Tibial artery (tissue), 4 donors: Measurements from ENCODE around the gene TBC1D24.

Experiments
- DNase-seq, 2 donors: peaks; one replicate each; pipeline ENCODE4 v3.0.0-alpha.2; 2019
- H3K27ac ChIP-seq, 2 donors: fragments of 200-600 bp; sonication (generic) in 1 of 2; 1 replicate in 1 of 2; 2 replicates in 1 of 2; pipeline ENCODE4 v1.5.1; 2018 to 2019; ENCODE audit warnings: mild to moderate bottlenecking in 1 of 2
- H3K27me3 ChIP-seq, 2 donors: fragments of 200-600 bp; sonication (generic) in 1 of 2; one replicate each; pipeline versions ENCODE4 v1.5.1 to v1.6.0; 2016 to 2019
- H3K36me3 ChIP-seq, 3 donors: fragments of 200-600 bp; sonication (generic) in 2 of 3; one replicate each; pipeline ENCODE4 v1.5.1; 2016 to 2019; ENCODE audit warnings: mild to moderate bottlenecking in 2 of 3
- H3K4me1 ChIP-seq, 4 donors: fragments of 200-600 bp; sonication (generic) in 2 of 4; 1 replicate in 3 of 4; 2 replicates in 1 of 4; pipeline ENCODE4 v1.5.1; 2016 to 2019
- H3K4me3 ChIP-seq, 2 donors: fragments of 200-600 bp; sonication (generic) in 1 of 2; 1 replicate in 1 of 2; 2 replicates in 1 of 2; pipeline ENCODE4 v1.5.1; 2018 to 2019; ENCODE audit warnings: mild to moderate bottlenecking in 2 of 2
- H3K9me3 ChIP-seq, 3 donors: fragments of 200-600 bp; sonication (generic) in 1 of 3; one replicate each; pipeline ENCODE4 v1.5.1; 2016 to 2019
- intact Hi-C: fragments of 100-400 bp; cut with DNase I; formaldehyde crosslinking; loops from one replicate; pipeline ENCODE4 v1.15.0; 2023; ENCODE audit warnings: low total_unique reads
- TF ChIP-seq, protein P1 (sequence below), 2 experiments: fragments of 200-600 bp in 1 of 2; fragments of 450-650 bp in 1 of 2; IDR thresholded peaks; one replicate each; pipeline ENCODE4 v1.5.1; 2017 to 2019; ENCODE audit warnings: antibody characterized with exemption in 2 of 2, mild to moderate bottlenecking in 1 of 2, moderate library complexity in 1 of 2

Gene TBC1D24

DNA sequence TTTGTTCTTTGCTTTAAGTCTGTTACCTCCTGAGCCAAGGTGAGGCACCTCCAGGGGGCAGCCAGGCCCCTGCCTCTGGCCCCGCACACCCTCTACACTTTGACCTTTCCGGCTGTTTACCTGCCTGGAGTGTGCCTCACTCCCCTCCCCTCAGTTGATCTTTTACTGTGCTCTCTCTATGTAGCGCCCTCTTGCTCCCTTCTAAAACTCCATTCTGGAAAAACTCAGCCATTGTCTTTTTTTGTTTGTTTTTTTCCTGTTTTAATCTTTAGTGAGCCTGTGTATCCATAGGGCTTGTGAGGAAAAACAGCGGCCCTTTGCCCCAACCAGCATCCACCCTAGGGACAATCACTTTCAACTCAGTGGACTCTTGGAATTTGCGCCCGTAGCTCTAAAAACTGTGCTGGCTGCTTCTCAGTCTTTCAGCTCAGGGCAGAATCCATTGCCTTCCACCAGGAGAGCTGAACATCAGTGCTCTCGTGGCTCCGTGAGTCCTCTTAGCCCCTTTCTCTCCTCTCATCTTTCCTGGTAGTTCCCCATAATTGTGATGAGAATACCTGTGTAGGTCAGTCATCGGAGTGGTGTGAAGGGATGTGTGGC, 49.5 kb downstream of the TBC1D24 start:
- Histone ChIP-seq H3K27ac (no peak overlapping the region), H3K36me3 (peaks cover 6 to 69% (median 45%) of the 10 kb centered on the region in 3 donors), H3K4me3 (no peak overlapping the region), H3K27me3 (no peaks in the 10 kb centered on the region), H3K4me1 (peaks cover 2 to 16% (median 13%) of the 10 kb centered on the region in 4 donors), H3K9me3 (no peaks in the 10 kb centered on the region)
- TF ChIP-seq, protein P1, sequence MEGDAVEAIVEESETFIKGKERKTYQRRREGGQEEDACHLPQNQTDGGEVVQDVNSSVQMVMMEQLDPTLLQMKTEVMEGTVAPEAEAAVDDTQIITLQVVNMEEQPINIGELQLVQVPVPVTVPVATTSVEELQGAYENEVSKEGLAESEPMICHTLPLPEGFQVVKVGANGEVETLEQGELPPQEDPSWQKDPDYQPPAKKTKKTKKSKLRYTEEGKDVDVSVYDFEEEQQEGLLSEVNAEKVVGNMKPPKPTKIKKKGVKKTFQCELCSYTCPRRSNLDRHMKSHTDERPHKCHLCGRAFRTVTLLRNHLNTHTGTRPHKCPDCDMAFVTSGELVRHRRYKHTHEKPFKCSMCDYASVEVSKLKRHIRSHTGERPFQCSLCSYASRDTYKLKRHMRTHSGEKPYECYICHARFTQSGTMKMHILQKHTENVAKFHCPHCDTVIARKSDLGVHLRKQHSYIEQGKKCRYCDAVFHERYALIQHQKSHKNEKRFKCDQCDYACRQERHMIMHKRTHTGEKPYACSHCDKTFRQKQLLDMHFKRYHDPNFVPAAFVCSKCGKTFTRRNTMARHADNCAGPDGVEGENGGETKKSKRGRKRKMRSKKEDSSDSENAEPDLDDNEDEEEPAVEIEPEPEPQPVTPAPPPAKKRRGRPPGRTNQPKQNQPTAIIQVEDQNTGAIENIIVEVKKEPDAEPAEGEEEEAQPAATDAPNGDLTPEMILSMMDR (IDR thresholded peaks at IDR 0.05) = no peak
- intact Hi-C loops = no loop called here
- no peak for DNase-seq

DNA sequence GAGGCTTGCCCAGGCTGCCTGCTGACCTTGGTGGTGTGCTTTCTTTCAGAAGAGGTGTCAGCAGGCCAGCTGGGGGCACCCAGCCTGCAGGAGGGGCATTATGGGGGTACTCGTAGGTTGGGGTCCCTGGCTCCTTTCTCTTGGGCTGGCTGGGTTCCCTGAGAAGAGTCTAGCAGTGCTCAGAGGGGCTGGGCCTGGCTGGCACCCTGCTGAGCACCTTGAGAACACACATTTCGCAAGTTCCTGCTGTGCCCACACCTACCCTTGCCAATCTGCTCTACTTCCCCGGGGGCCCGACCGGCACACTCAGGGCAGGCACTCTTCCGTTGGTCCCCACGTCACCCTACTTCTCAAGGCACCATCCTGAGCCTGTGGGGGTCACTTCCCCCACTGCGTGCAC, 51.2 kb downstream of the TBC1D24 start:
- no peak overlapping the region for H3K27ac ChIP-seq
- intact Hi-C loops = no loop called here
- TF ChIP-seq, protein P1 (IDR thresholded peaks at IDR 0.05) = no peak
- H3K9me3 ChIP-seq = no peaks in the 10 kb centered on the region
- H3K4me3 ChIP-seq = no peak overlapping the region
- no peaks in the 10 kb centered on the region for H3K27me3 ChIP-seq
- peaks cover 0 to 7% (median 5%) of the 10 kb centered on the region in 4 donors for H3K4me1 ChIP-seq
- peaks cover 6 to 74% (median 45%) of the 10 kb centered on the region in 3 donors for H3K36me3 ChIP-seq
- DNase-seq = no peak

DNA sequence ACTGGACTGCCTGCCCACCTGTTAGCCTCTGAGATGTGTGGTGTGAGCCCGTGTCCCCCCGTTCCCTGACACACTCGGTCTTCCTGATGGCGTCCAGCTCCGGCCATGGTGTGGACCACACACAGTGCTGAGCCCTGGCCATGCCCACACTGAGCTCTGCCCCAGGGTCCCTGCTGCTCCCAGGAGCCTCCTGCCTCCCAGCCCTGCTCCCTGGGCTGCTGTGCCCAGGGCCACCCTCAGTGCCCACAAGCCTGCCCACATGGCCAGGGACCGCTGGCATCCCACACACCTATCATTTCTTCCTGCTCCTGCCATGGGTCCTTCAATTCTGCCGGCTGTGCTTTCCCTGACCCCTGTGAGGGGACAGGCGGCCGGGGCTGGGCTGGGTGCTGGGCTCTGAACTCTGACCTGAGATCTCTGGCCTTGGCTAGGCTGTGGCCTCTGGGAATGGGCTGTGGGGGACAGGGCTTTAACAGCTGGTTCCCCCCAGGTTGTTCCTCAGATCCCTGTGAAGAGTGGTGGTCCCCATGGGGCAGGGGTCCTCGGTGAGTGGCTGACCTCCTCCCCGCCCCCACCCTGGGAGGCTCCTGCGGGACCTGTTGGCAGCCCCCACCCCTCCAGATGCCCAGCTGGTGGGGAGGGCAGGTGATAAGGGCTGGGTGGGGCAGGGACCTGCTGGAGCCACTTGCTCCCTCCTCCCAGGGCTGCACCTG, 52.3 kb downstream of the TBC1D24 start:
- H3K4me1 ChIP-seq = peaks cover 0 to 8% (median 7%) of the 10 kb centered on the region in 4 donors
- no peak overlapping the region for H3K4me3 ChIP-seq
- DNase-seq = no peak
- TF ChIP-seq, protein P1 (IDR thresholded peaks at IDR 0.05) = no peak
- no peaks in the 10 kb centered on the region for H3K27me3 ChIP-seq
- H3K36me3 ChIP-seq = peaks cover 6 to 74% (median 41%) of the 10 kb centered on the region in 3 donors
- intact Hi-C loops = no loop called here
- H3K9me3 ChIP-seq = no peaks in the 10 kb centered on the region
- no peak overlapping the region for H3K27ac ChIP-seq

DNA sequence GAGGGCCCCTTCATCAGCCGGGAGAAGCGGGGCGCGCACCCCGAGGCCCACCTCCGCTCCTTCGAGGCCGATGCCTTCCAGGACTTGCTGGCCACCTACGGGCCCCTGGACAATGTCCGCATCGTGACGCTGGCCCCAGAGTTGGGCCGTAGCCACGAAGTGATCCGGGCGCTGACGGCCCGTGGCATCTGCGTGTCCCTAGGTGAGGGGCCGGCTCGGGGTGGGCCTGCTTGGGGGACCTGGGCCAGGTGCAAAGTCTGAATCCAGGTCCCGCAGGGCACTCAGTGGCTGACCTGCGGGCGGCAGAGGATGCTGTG, 52.8 kb downstream of the TBC1D24 start:
- TF ChIP-seq, protein P1 (IDR thresholded peaks at IDR 0.05) = no peak
- Histone ChIP-seq H3K36me3 (peaks cover 6 to 71% (median 37%) of the 10 kb centered on the region in 3 donors), H3K4me3 (no peak overlapping the region), H3K9me3 (no peaks in the 10 kb centered on the region), H3K27me3 (no peaks in the 10 kb centered on the region), H3K4me1 (peaks cover 0 to 8% (median 7%) of the 10 kb centered on the region in 4 donors), H3K27ac (no peak overlapping the region)
- intact Hi-C loops = no loop called here
- no peak for DNase-seq

DNA sequence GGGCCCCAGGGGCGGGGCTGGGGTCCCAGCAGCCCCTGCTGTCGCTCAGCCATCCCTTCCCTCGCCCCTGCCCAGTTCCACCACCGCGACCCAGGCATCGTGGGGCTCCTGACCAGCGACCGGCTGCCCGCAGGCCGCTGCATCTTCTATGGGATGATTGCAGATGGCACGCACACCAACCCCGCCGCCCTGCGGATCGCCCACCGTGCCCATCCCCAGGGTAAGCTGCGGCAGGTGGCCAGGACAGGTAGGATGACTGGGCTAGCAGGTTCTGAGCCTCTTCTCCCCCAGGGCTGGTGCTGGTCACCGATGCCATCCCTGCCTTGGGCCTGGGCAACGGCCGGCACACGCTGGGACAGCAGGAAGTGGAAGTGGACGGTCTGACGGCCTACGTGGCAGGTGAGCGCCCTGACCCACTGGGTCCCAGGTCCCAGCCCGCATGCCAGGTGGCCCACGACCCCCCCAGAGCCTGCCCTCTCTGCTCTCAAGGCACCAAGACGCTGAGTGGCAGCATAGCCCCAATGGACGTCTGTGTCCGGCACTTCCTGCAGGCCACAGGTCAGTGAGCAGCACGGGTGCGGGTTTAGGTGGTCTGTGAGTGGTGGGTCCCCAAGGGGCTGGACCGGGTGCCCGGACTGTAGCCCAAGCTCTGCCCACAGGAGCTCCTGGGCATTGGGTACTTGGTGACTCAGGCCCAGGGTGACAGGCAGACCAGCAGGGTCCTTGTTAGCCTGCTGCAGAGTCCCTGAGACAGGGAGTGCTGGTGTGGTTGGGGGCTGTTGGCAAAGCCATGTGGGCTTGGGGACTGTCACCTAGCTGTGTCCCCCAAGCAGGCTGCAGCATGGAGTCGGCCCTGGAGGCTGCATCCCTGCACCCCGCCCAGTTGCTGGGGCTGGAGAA, 53.5 kb downstream of the TBC1D24 start:
- Histone ChIP-seq H3K9me3 (no peaks in the 10 kb centered on the region), H3K27ac (no peak overlapping the region), H3K27me3 (no peaks in the 10 kb centered on the region), H3K4me1 (peaks cover 0 to 10% (median 7%) of the 10 kb centered on the region in 4 donors), H3K36me3 (peaks cover 6 to 64% (median 35%) of the 10 kb centered on the region in 3 donors), H3K4me3 (no peak overlapping the region)
- intact Hi-C loops = no loop called here
- DNase-seq = no peak
- TF ChIP-seq, protein P1 (IDR thresholded peaks at IDR 0.05) = no peak
